AG09309 (cell line): ENCODE results near the gene SPON1.

Experiments
- DNase-seq: peaks from one replicate; pipeline ENCODE4 v3.0.0-alpha.2; 2010; ENCODE audit warnings: low read depth
- H3K4me3 ChIP-seq: 2 replicates; pipeline ENCODE4 v1.5.1; 2011; ENCODE audit warnings: mild to moderate bottlenecking, low read depth, low read length, moderate library complexity; ENCODE audit not compliant: control insufficient read depth
- CTCF ChIP-seq: IDR thresholded peaks from 2 replicates; pipeline ENCODE4 v1.5.1; 2011; ENCODE audit warnings: mild to moderate bottlenecking, low read depth, low read length, inconsistent platforms; ENCODE audit not compliant: insufficient read depth, control insufficient read depth; ENCODE audit errors: missing control alignments

The SPON1 gene

GRCh38 chr11:14240221-14240620, 277.7 kb downstream of the SPON1 start:
- DNase-seq = no peak
- H3K4me3 ChIP-seq = no peak overlapping the region
- no peak for TF ChIP-seq CTCF

GRCh38 chr11:14240951-14241350, 278.4 kb downstream of the SPON1 start:
- H3K4me3 ChIP-seq = no peak overlapping the region
- no peak for DNase-seq
- no peak for TF ChIP-seq CTCF

- H3K4me3 ChIP-seq = no peak overlapping the region
- no peak for DNase-seq
- no peak for TF ChIP-seq CTCF
These were observed 279.7 kb downstream of the SPON1 start for GRCh38 chr11:14242187-14242586.

GRCh38 chr11:14242733-14243132, 280.2 kb downstream of the SPON1 start:
- H3K4me3 ChIP-seq = no peak overlapping the region
- no peak for DNase-seq
- no peak for TF ChIP-seq CTCF

GRCh38 chr11:14244926-14245325, 282.4 kb downstream of the SPON1 start:
- H3K4me3 ChIP-seq = no peak overlapping the region
- no peak for DNase-seq
- TF ChIP-seq CTCF = no peak

GRCh38 chr11:14245444-14245843, 282.9 kb downstream of the SPON1 start:
- no peak for DNase-seq
- H3K4me3 ChIP-seq = no peak overlapping the region
- no peak for TF ChIP-seq CTCF

- TF ChIP-seq CTCF = no peak
- no peak overlapping the region for H3K4me3 ChIP-seq
- no peak for DNase-seq
These were observed 286.1 kb downstream of the SPON1 start for GRCh38 chr11:14248580-14248981.
